Trophoblast cell (in vitro differentiated cells and primary cell): ENCODE results near the gene STX4.

Experiments used
- DNase-seq, 2 donors: peaks; one replicate each; pipeline ENCODE4 v3.0.0-alpha.2; 2016
- H2AFZ ChIP-seq: 2 replicates; pipeline ENCODE4 v1.6.1; 2013; ENCODE audit warnings: low read length, moderate library complexity, mild to moderate bottlenecking; ENCODE audit not compliant: insufficient read depth, poor library complexity
- H2AK5ac ChIP-seq: 2 replicates; pipeline ENCODE4 v1.6.1; 2013; ENCODE audit warnings: mild to moderate bottlenecking, low read length
- H2BK120ac ChIP-seq: 2 replicates; pipeline ENCODE4 v1.6.1; 2013; ENCODE audit warnings: low read length, mild to moderate bottlenecking, moderate library complexity; ENCODE audit not compliant: insufficient read depth, poor library complexity
- H2BK12ac ChIP-seq: 2 replicates; pipeline ENCODE4 v1.6.1; 2013; ENCODE audit warnings: mild to moderate bottlenecking, low read length, moderate library complexity
- H2BK5ac ChIP-seq: 2 replicates; pipeline ENCODE4 v1.6.1; 2013; ENCODE audit warnings: low read length, low read depth, moderate library complexity, mild to moderate bottlenecking; ENCODE audit not compliant: poor library complexity
- H3K14ac ChIP-seq: 2 replicates; pipeline ENCODE4 v1.6.1; 2013; ENCODE audit warnings: mild to moderate bottlenecking, low read length
- H3K18ac ChIP-seq: 2 replicates; pipeline ENCODE4 v1.6.1; 2013; ENCODE audit warnings: mild to moderate bottlenecking, low read length
- H3K23ac ChIP-seq: 2 replicates; pipeline ENCODE4 v1.6.1; 2013; ENCODE audit warnings: low read length
- H3K27ac ChIP-seq: 2 replicates; pipeline ENCODE4 v1.5.1; 2013; ENCODE audit warnings: low read depth, mild to moderate bottlenecking, inconsistent platforms, low read length, moderate library complexity
- H3K27me3 ChIP-seq: 2 replicates; pipeline ENCODE4 v1.6.1; 2013; ENCODE audit warnings: inconsistent platforms, mild to moderate bottlenecking, low read length, moderate library complexity; ENCODE audit not compliant: insufficient read depth
- H3K36me3 ChIP-seq, 2 experiments: 1 replicate in 1 of 2; 2 replicates in 1 of 2; pipeline ENCODE4 v1.6.1; 2013; ENCODE audit warnings: low read length in 2 of 2, mild to moderate bottlenecking in 2 of 2, moderate library complexity in 1 of 2; ENCODE audit not compliant: insufficient read depth in 2 of 2, control insufficient read depth in 1 of 2
- H3K4ac ChIP-seq: 2 replicates; pipeline ENCODE4 v1.6.1; 2013; ENCODE audit warnings: low read depth, mild to moderate bottlenecking, low read length, moderate library complexity
- H3K4me1 ChIP-seq, 2 experiments: 1 replicate in 1 of 2; 2 replicates in 1 of 2; pipeline ENCODE4 v1.6.1; 2013; ENCODE audit warnings: low read length in 2 of 2, mild to moderate bottlenecking in 2 of 2, moderate library complexity in 1 of 2; ENCODE audit not compliant: insufficient read depth in 2 of 2, control insufficient read depth in 1 of 2
- H3K4me2 ChIP-seq: 2 replicates; pipeline ENCODE4 v1.6.1; 2013; ENCODE audit warnings: inconsistent platforms, mild to moderate bottlenecking, low read length, moderate library complexity
- H3K4me3 ChIP-seq: 2 replicates; pipeline ENCODE4 v1.5.1; 2013; ENCODE audit warnings: mild to moderate bottlenecking, low read depth, low read length, inconsistent platforms
- H3K79me1 ChIP-seq: one replicate; pipeline ENCODE4 v1.6.1; 2013; ENCODE audit warnings: low read length
- H3K79me2 ChIP-seq: 2 replicates; pipeline ENCODE4 v1.6.1; 2013; ENCODE audit warnings: low read length, mild to moderate bottlenecking; ENCODE audit not compliant: control insufficient read depth, insufficient read depth, poor library complexity
- H3K9ac ChIP-seq: 2 replicates; pipeline ENCODE4 v1.6.1; 2013; ENCODE audit warnings: mild to moderate bottlenecking, low read length
- H3K9me3 ChIP-seq: 2 replicates; pipeline ENCODE4 v1.6.1; 2013; ENCODE audit warnings: low read depth, mild to moderate bottlenecking, control low read depth, inconsistent platforms, low read length; ENCODE audit not compliant: insufficient read depth
- H4K12ac ChIP-seq: 2 replicates; pipeline ENCODE4 v1.6.1; 2013; ENCODE audit warnings: low read depth, mild to moderate bottlenecking, low read length, moderate library complexity
- H4K8ac ChIP-seq: 2 replicates; pipeline ENCODE4 v1.6.1; 2013; ENCODE audit warnings: low read depth, mild to moderate bottlenecking, low read length, moderate library complexity
- H4K91ac ChIP-seq: one replicate; pipeline ENCODE4 v1.6.1; 2013; ENCODE audit warnings: low read depth, mild to moderate bottlenecking, low read length, moderate library complexity
- WGBS: extraction: QIAGEN DNeasy Blood & Tissue Kit; methylation state at CpG from one replicate; pipeline ENCODE4 v1.1.7; 2013; ENCODE audit warnings: missing lambda C conversion rate; ENCODE audit not compliant: insufficient read length, insufficient coverage; ENCODE audit errors: extremely low coverage; 5-methylcytosine and 5-hydroxymethylcytosine counted together

STX4 gene

GRCh38 chr16:31085873-31086628 lies 52.7 kb downstream of the STX4 start:
- H2AK5ac ChIP-seq, result no peak overlapping the region
- no peak overlapping the region for H3K18ac ChIP-seq
- H3K27me3 ChIP-seq, result no peaks in the 10 kb centered on the region
- no peak overlapping the region for H4K91ac ChIP-seq
- no peak overlapping the region for H3K4me2 ChIP-seq
- H3K4me1 ChIP-seq, result no peaks in the 10 kb centered on the region
- no peak overlapping the region for H2BK120ac ChIP-seq
- no peak overlapping the region for H4K8ac ChIP-seq
- no peak overlapping the region for H3K9ac ChIP-seq
- no peak overlapping the region for H2BK12ac ChIP-seq
- H3K27ac ChIP-seq, result no peak overlapping the region
- H3K4me3 ChIP-seq, result no peak overlapping the region
- H3K9me3 ChIP-seq, result no peaks in the 10 kb centered on the region
- H3K4ac ChIP-seq, result no peak overlapping the region
- no peak for DNase-seq
- H3K36me3 ChIP-seq, result peaks cover 41 to 65% of the 10 kb centered on the region in 2 experiments
- no peak overlapping the region for H2BK5ac ChIP-seq
- no peaks in the 10 kb centered on the region for H3K79me1 ChIP-seq
- no peak overlapping the region for H3K23ac ChIP-seq
- H2AFZ ChIP-seq, result no peak overlapping the region
- no CpG with 5 or more reads among the region's 18 CpGs for WGBS
- no peaks in the 10 kb centered on the region for H3K79me2 ChIP-seq
- no peak overlapping the region for H4K12ac ChIP-seq
- no peak overlapping the region for H3K14ac ChIP-seq

GRCh38 chr16:31086629-31086906 lies 53.2 kb downstream of the STX4 start:
- no peak overlapping the region for H3K4ac ChIP-seq
- no peaks in the 10 kb centered on the region for H3K4me1 ChIP-seq
- no peaks in the 10 kb centered on the region for H3K79me2 ChIP-seq
- no peaks in the 10 kb centered on the region for H3K79me1 ChIP-seq
- no peak overlapping the region for H3K14ac ChIP-seq
- H3K9me3 ChIP-seq, result no peaks in the 10 kb centered on the region
- DNase-seq, result no peak
- no CpG with 5 or more reads among the region's 6 CpGs for WGBS
- no peak overlapping the region for H3K27ac ChIP-seq
- H2BK5ac ChIP-seq, result no peak overlapping the region
- no peak overlapping the region for H2AFZ ChIP-seq
- H3K23ac ChIP-seq, result no peak overlapping the region
- H4K12ac ChIP-seq, result no peak overlapping the region
- no peak overlapping the region for H3K9ac ChIP-seq
- H3K18ac ChIP-seq, result no peak overlapping the region
- H4K8ac ChIP-seq, result no peak overlapping the region
- H2AK5ac ChIP-seq, result no peak overlapping the region
- H3K36me3 ChIP-seq, result peaks cover 39 to 64% of the 10 kb centered on the region in 2 experiments
- H3K4me2 ChIP-seq, result no peak overlapping the region
- H2BK120ac ChIP-seq, result no peak overlapping the region
- H3K27me3 ChIP-seq, result no peaks in the 10 kb centered on the region
- no peak overlapping the region for H3K4me3 ChIP-seq
- no peak overlapping the region for H2BK12ac ChIP-seq
- no peak overlapping the region for H4K91ac ChIP-seq

GRCh38 chr16:31087481-31087880 lies 54.1 kb downstream of the STX4 start:
- Histone ChIP-seq H2BK5ac (no peak overlapping the region), H4K91ac (no peak overlapping the region), H3K36me3 (peaks cover 37 to 59% of the 10 kb centered on the region in 2 experiments), H3K4me2 (no peak overlapping the region), H3K9ac (no peak overlapping the region), H2BK12ac (no peak overlapping the region), H4K12ac (peak overlapping the region; percentile 35), H3K18ac (no peak overlapping the region), H3K4me3 (no peak overlapping the region), H3K14ac (no peak overlapping the region), H3K23ac (no peak overlapping the region), H2AFZ (no peak overlapping the region), H4K8ac (no peak overlapping the region), H3K4ac (no peak overlapping the region), H3K4me1 (no peaks in the 10 kb centered on the region), H3K79me1 (no peaks in the 10 kb centered on the region), H2AK5ac (no peak overlapping the region), H3K27ac (no peak overlapping the region), H3K27me3 (no peaks in the 10 kb centered on the region), H3K79me2 (no peaks in the 10 kb centered on the region), H3K9me3 (no peaks in the 10 kb centered on the region), H2BK120ac (no peak overlapping the region)
- no CpG with 5 or more reads among the region's 8 CpGs for WGBS
- no peak for DNase-seq

- H3K4ac ChIP-seq, result no peak overlapping the region
- no peak for DNase-seq
- no peak overlapping the region for H4K12ac ChIP-seq
- no peak overlapping the region for H3K23ac ChIP-seq
- no peak overlapping the region for H4K91ac ChIP-seq
- no peaks in the 10 kb centered on the region for H3K79me2 ChIP-seq
- H3K27me3 ChIP-seq, result no peaks in the 10 kb centered on the region
- H3K4me2 ChIP-seq, result no peak overlapping the region
- H4K8ac ChIP-seq, result no peak overlapping the region
- no peak overlapping the region for H2BK5ac ChIP-seq
- no peak overlapping the region for H3K9ac ChIP-seq
- no peak overlapping the region for H3K18ac ChIP-seq
- H3K36me3 ChIP-seq, result peaks cover 39 to 54% of the 10 kb centered on the region in 2 experiments
- H3K14ac ChIP-seq, result no peak overlapping the region
- no peak overlapping the region for H2BK120ac ChIP-seq
- no peaks in the 10 kb centered on the region for H3K4me1 ChIP-seq
- no peak overlapping the region for H2BK12ac ChIP-seq
- no peak overlapping the region for H3K4me3 ChIP-seq
- no peak overlapping the region for H2AK5ac ChIP-seq
- no CpG with 5 or more reads among the region's 5 CpGs for WGBS
- H3K9me3 ChIP-seq, result no peaks in the 10 kb centered on the region
- no peak overlapping the region for H2AFZ ChIP-seq
- no peaks in the 10 kb centered on the region for H3K79me1 ChIP-seq
- no peak overlapping the region for H3K27ac ChIP-seq
These were observed 54.6 kb downstream of the STX4 start for GRCh38 chr16:31087971-31088370.
